K562 (cell line): ENCODE measurements around the gene ADPGK.

Experiments
- ELF4 ChIP-seq: fragments of 450-650 bp; formaldehyde crosslinking; IDR thresholded peaks from 2 replicates; pipeline ENCODE4 v1.4.0; 2022; ENCODE audit warnings: missing genetic modification characterization
- EP300 ChIP-seq: IDR thresholded peaks from 2 replicates; pipeline ENCODE4 v1.6.1; 2012; ENCODE audit warnings: low read length, improper control_type of control experiment
- FOXK1 ChIP-seq: sonication (generic); formaldehyde crosslinking; IDR thresholded peaks from 2 replicates; pipeline ENCODE4 v1.8.0; 2022; ENCODE audit warnings: missing genetic modification reagents, mild to moderate bottlenecking, borderline replicate concordance
- MAFK ChIP-seq: IDR thresholded peaks from 2 replicates; pipeline ENCODE4 v1.6.1; 2011; ENCODE audit warnings: low read length, improper control_type of control experiment
- POLR2A ChIP-seq: fragments of 450-650 bp; conservative IDR thresholded peaks from 2 replicates; pipeline ENCODE4 v1.6.1; 2016
- STAT6 ChIP-seq: sonication (generic); formaldehyde crosslinking; IDR thresholded peaks from 2 replicates; pipeline ENCODE4 v1.8.1; 2023; ENCODE audit warnings: mild to moderate bottlenecking, missing genetic modification reagents
- ZC3H4 ChIP-seq: sonication (generic); formaldehyde crosslinking; IDR thresholded peaks from 2 replicates; pipeline ENCODE4 v1.9.0; 2021; ENCODE audit warnings: missing genetic modification reagents, borderline replicate concordance
- TF ChIP-seq, protein P1 (sequence below): IDR thresholded peaks from 3 replicates; pipeline ENCODE4 v1.6.1; 2011; ENCODE audit warnings: borderline replicate concordance, mild to moderate bottlenecking; ENCODE audit not compliant: insufficient read length, insufficient read depth

- TF ChIP-seq MAFK: no peak
- no peak for TF ChIP-seq FOXK1 (CRISPR knock-in tag)
- no peak for TF ChIP-seq ZC3H4 (CRISPR knock-in tag)
- TF ChIP-seq, protein P1, sequence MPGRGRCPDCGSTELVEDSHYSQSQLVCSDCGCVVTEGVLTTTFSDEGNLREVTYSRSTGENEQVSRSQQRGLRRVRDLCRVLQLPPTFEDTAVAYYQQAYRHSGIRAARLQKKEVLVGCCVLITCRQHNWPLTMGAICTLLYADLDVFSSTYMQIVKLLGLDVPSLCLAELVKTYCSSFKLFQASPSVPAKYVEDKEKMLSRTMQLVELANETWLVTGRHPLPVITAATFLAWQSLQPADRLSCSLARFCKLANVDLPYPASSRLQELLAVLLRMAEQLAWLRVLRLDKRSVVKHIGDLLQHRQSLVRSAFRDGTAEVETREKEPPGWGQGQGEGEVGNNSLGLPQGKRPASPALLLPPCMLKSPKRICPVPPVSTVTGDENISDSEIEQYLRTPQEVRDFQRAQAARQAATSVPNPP: no peak
- no peak for TF ChIP-seq STAT6 (CRISPR knock-in tag)
- TF ChIP-seq ELF4 (CRISPR knock-in tag): no peak
- no peak for TF ChIP-seq POLR2A
- no peak for TF ChIP-seq EP300
Measured at GRCh38 chr15:72801590-72802325, 18.2 kb upstream of the ADPGK start.
